GM12891 (cell line): Measurements from ENCODE around the gene ZDHHC7.

Experiments used
- DNase-seq: peaks from one replicate; pipeline ENCODE4 v3.0.0; 2011; ENCODE audit warnings: low spot score; ENCODE audit not compliant: insufficient read length
- FAIRE-seq: peaks from 2 replicates; lab custom pipeline; 2011; peaks lifted over from hg19 to GRCh38; lab: Jason Lieb, UNC
- PAX5 ChIP-seq: IDR thresholded peaks from 2 replicates; pipeline ENCODE4 v1.6.1; 2011; ENCODE audit warnings: low read length, moderate library complexity, mild to moderate bottlenecking; ENCODE audit not compliant: insufficient read depth, severe bottlenecking
- POLR2A ChIP-seq: IDR thresholded peaks from 2 replicates; pipeline ENCODE4 v1.6.1; 2011; ENCODE audit warnings: low read depth, low read length, control low read depth
- POLR2AphosphoS5 ChIP-seq: IDR thresholded peaks from 2 replicates; pipeline ENCODE4 v1.6.1; 2011; ENCODE audit warnings: low read depth, low read length, control low read depth
- POU2F2 ChIP-seq: IDR thresholded peaks from 2 replicates; pipeline ENCODE4 v1.6.1; 2011; ENCODE audit warnings: low read depth, mild to moderate bottlenecking, control low read depth, low read length, moderate library complexity
- SPI1 ChIP-seq: IDR thresholded peaks from 2 replicates; pipeline ENCODE4 v1.6.1; 2011; ENCODE audit warnings: low read depth, low read length, control low read depth
- TAF1 ChIP-seq: IDR thresholded peaks from 2 replicates; pipeline ENCODE4 v1.6.1; 2011; ENCODE audit warnings: low read depth, low read length, control low read depth

The ZDHHC7 gene

GRCh38 chr16:84967828-84968227, 43.5 kb downstream of the ZDHHC7 start:
- FAIRE-seq (no peak), DNase-seq (no peak)
- TF ChIP-seq POU2F2 (no peak), SPI1 (no peak), TAF1 (no peak)

DNA sequence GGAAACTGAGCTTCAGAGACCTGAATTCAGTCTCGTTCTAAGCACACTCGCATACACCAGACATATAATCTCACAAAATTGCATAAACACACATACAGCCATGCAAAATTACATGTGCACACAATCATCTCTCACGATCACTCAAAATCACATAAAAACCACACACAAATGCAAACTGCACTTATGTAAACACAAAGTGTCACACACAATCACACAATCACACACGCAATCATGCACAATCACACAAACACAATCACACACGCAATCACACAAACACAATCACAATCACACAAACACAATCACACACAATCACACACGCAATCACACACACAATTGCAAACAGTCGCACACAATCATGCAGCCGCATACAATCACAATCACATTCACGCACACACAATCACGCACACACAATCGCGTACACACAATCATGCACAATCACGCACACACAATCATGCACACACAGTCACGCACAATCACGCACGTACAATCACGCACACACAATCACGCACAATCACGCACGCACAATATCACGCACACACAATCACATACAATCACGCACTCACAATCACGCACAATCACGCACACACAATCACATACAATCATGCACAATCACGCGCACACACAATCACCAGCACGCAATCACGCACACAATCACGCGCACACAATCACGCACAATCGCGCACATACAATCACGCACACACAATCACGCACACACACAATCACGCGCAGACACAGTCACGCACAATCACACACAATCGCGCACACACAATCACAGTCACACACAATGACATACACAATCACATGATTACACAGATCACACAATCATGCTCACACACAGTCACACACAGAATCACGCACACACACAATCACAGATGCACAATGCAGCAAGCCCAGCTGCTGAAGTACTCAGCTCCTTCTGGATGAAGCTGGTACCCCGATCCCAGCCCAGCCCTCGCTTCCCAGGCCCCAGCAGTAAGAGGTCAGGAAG, 45.6 kb downstream of the ZDHHC7 start:
- DNase-seq (no peak), FAIRE-seq (peak; percentile 16)
- TF ChIP-seq PAX5 (no peak), TAF1 (no peak), POU2F2 (no peak), SPI1 (no peak), POLR2A (no peak), POLR2AphosphoS5 (no peak)

DNA sequence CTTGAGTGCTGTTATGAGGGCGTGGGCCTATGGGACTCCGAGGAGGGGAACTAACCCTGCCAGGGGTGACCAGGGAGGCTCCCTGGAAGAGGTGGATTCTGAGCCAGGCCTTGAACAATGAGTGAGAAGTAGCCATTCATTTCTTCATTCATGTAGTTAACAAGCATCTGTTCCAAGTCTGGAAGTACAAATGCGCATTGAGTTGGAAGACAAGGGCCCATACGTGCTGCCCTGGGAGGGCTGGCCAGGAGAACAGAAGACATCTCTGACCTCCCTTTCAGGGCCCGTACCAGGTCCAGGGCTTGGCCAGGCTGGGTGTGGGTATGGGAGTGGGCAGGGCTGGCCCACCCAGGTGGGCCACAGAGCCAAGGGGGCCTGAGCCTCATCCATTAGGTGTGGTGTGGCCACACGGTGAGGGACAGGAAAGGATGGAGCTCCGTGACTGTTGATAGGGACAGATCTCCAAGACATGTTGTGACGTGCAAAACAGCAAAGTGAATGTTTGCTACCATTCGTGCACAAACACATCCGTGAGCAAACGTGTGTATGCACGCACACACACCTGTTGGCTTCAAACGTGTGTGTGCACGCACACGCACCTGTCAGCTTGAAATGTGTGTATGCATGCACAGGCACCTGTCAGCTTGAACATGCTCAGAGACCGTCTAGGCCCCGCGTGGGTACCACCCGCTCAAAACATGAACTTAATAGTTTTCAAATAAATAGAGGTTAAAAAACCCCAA, 46.8 kb downstream of the ZDHHC7 start:
- FAIRE-seq (no peak), DNase-seq (no peak)
- TF ChIP-seq POLR2A, result no peak

- TF ChIP-seq POLR2AphosphoS5 (no peak), SPI1 (no peak), PAX5 (no peak), POLR2A (no peak), TAF1 (no peak)
- DNase-seq (no peak), FAIRE-seq (no peak)
Observed at GRCh38 chr16:84963066-84963465, 48.3 kb downstream of the ZDHHC7 start.

DNA sequence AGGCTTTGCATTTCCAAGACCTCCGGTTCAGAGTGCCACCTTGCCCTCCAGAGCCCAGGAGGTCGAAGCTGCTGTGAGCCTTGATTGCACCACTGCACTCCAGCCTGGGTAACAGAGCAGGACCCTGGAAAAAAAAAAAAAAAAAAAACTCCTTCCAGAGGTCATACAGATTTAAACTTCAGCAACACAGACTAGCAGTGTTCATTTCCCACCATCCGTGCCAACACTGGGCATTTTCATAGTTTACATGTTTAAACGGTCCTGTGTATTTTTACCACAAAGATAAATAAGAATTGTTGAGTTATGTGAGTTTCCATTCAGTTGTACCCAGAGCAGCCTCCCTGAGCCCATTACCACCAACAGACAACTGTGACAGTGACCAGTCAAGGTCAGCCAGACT, 50.4 kb downstream of the ZDHHC7 start:
- FAIRE-seq (no peak), DNase-seq (no peak)
- TF ChIP-seq TAF1 (no peak), POU2F2 (no peak), PAX5 (no peak), POLR2AphosphoS5 (no peak), POLR2A (no peak), SPI1 (no peak)

DNA sequence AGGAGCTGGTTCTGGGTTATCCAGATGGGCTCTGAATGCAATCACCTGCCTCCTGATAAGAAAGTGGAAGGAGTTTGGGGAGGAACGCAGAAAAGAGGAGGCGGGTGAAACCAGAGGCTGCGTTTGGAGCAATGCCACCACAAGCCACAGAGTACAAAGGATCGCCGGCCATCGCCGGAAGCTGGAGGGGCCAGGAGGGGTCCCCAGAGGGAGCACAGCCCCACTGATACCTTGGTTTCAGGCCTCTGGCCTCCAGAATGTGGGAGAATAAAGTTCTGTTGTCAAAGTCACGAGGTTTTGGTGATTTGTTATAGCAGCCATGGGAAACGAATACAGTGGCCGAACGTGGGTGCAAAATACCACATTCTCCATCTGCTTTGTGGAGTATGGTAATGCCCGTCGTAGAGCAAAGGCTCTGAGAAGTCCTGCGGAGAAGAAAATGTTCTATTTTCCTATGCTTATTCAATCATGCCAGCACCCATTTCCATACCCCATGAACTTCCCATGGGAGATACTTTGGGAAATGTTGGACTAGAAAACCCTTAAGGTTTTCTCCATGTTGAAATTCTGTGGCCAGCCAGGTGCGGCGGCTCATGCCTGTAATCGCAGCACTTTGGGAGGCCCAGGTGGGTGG, 51.4 kb downstream of the ZDHHC7 start:
- no peak for TF ChIP-seq POU2F2
- TF ChIP-seq TAF1, result no peak
- no peak for TF ChIP-seq PAX5
- TF ChIP-seq POLR2A, result no peak
- no peak for TF ChIP-seq POLR2AphosphoS5
- no peak for TF ChIP-seq SPI1
- DNase-seq (no peak), FAIRE-seq (no peak)

DNA sequence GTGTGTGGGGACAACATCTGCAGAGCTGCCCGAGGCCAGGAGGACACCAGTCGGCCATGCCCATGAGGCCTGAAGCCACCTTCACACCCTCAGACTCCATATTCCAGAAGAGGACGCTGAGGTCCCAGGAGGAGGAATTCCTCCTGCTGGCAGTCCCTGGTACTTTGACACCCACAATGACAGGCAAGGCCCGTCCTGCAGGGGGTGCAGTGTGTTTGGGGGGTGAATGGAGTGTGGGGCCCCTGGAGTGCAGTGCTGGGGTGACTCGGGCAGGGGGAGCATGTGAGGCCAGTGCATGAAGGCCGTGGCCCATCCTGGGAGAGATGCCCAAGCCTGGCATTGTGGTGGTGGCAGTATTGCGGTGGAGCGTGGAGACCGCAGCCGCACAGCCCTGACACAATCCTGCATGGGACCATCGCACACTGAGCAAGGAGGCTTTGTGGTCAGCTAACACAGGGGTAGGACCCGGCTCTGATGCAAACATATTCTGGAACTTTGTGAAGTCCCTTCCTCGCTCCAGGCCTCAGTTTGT, 52.2 kb downstream of the ZDHHC7 start:
- DNase-seq (no peak), FAIRE-seq (no peak)
- TF ChIP-seq TAF1 (no peak), PAX5 (no peak), SPI1 (no peak), POLR2AphosphoS5 (no peak), POU2F2 (no peak), POLR2A (no peak)

- FAIRE-seq, result no peak
- TF ChIP-seq POU2F2 (no peak), POLR2A (no peak), SPI1 (no peak), PAX5 (no peak), TAF1 (no peak), POLR2AphosphoS5 (no peak)
- DNase-seq, result no peak
Observed at GRCh38 chr16:84957792-84958191, 53.5 kb downstream of the ZDHHC7 start.

- TF ChIP-seq SPI1, result no peak
- TF ChIP-seq POLR2AphosphoS5, result no peak
- TF ChIP-seq TAF1, result no peak
- no peak for TF ChIP-seq POLR2A
- no peak for TF ChIP-seq POU2F2
- no peak for TF ChIP-seq PAX5
- DNase-seq, result no peak
- FAIRE-seq, result no peak
Observed at GRCh38 chr16:84957192-84957591, 54.1 kb downstream of the ZDHHC7 start.

DNA sequence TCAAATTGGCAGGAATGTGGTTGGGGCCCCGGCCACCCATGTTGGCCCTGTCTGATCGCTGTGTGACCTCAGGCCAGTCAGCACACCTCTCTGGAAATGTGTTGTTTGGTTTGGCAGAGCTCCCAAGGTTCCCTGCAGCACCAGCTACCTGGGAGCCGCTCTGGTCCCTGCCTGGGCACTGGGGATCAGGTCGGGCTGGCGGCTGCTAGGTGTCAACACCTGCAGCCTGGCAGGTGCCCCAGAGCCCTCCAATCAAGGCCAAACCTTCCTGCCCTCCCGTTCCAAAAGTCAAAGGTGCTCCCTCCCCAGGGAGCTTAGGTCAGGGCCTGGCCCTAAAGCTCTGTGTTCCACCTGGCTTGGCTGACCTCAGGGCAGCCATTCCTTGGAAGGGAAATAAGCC, 55.9 kb downstream of the ZDHHC7 start:
- FAIRE-seq, result no peak
- DNase-seq, result no peak
- TF ChIP-seq POLR2A (no peak), PAX5 (no peak), TAF1 (no peak), POU2F2 (no peak), SPI1 (no peak), POLR2AphosphoS5 (no peak)
